ENCODE measurements around the gene ZFP91.

The ZFP91 gene

GRCh38 chr11:58586998-58587397, 8.1 kb downstream of the ZFP91 start:
- no peak for DNase-seq

- no peak for DNase-seq
Observed at GRCh38 chr11:58591659-58592058, 12.8 kb downstream of the ZFP91 start.

DNA sequence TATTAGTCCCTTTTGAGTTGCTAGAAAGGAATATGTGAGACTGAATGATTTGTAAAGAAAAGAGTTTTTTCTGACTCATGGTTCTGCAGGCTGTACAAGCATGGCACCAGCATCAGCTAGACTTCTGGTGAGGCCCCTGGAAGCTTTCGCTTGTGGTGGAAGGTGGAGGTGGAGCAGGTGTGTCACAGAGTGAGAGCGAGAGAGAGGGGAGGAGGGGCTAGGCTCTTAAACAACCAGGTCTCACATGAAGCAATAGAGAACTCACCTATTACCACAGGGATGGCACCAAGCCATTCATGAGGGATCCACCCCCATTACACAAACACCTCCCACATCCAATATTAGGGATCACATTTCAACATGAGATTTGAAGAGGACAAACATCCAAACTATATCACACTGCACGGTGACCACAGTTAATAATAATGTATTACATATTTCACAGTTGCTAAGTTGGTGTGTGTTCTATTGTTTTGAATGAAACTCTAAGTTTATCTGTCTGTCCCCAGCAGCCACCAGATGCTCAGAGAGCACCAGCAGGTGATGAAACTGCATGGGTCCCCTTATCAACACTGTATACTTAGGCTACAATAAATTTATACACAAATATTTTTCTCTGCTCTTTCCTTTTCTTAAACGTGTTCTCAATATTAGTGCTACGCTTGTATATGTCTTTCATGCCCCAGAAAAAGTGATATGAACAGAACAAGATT, 14.1 kb downstream of the ZFP91 start:
- no peak for DNase-seq

DNA sequence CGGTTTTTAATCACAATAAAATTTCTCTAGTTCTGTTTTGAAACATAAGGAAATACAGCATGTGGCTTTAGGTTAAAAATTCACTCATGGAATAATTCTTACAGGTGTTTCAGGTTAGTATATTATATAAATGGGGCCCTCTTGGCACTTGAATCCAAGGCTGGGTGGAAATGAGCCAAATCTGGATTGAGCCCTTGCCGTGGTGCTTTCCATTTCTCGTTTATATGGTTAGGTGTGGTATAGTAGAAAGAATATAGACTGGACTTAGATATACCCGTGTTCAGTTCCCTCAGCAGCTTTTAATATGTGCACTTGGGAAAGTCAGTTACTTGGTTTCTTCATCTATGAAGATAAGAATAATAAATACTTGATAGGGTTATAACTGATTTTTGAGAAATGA, 16.0 kb downstream of the ZFP91 start:
- DNase-seq: no peak

- DNase-seq: no peak
Observed at GRCh38 chr11:58596621-58597020, 17.8 kb downstream of the ZFP91 start.

DNA sequence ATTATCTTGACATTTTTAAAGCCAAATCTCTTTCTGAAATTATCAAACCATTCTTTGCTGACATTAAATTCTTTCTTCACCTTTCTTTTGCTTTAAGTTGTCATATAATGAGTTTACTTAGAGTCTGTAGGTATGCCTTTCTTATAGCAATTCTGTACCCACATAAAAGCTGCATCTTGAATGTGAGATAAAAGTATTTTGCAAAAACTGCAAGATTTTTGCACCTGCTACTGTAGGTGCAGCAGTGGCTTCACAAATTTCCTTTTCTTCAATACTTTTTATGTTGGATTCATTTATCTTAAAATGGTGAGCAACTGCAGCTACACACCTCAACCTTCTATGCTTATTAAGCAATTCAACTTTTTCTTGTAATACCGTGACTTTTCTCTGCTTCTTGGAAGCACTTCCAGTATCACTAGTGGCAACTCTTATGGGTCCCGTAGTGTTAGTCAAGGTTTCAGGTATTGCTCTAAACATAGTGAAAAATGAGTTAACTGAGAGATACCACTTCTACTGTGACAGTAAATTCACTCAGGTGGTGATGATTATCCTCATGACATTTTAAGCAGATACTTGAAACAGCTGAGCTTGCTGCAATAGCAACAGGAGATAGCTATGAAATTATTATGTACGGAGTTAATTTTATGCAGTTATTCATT, 18.8 kb downstream of the ZFP91 start:
- DNase-seq: no peak

DNA sequence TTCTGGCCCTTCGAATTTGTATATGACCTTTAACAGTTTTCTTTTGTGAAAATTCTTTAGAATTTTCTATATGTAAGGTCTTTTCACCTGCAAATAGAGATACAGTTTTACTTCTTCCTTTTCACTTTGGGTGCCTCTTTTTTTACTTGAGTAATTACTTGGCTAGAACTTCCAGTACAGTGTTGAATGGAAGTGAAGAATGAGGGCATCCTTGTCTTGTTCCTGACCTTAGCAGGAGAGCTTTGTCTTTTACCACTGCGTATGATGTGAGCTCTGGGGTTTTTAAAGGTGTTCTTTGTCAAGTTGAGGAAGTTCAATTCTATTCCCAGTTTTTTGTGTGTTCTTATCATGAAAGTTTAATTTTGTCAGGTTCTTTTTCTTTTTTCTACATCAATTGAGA, 21.6 kb downstream of the ZFP91 start:
- DNase-seq: no peak

DNA sequence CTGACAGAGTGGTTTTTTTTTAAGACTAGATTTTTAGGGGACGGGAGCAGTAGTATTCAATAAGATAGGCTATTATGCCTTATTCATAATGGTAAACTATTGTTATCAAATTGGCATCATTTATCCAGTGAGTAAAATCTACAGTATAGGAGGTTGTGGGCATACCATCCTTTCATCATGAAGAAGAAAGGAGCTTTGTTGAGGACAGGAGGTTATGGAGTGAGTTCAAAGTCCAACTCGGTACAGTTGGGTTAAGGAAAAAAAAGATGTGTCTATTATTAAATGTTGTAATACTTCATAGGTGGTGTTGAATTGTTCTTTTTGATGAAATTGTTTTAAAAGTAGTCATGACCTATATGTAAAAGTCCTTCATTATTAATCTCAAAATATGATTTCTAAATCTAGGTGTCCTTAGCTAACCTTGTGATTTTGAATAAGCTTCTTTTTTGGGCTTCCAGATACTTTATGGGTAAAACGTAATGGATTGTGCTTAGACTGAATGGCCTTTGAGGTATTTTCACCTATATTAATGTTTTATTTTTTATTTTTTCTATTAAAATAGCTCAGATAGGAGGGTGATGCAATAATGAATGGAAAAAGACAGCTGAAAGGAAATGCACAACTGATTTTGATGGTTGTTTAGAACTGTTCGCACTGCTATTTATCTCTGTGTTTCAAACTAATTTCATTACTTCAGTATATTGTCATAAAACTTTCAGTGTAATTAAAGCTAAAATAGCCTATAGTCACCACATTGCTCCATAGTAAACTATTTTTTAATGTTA, 28.3 kb downstream of the ZFP91 start:
- no peak for DNase-seq

DNA sequence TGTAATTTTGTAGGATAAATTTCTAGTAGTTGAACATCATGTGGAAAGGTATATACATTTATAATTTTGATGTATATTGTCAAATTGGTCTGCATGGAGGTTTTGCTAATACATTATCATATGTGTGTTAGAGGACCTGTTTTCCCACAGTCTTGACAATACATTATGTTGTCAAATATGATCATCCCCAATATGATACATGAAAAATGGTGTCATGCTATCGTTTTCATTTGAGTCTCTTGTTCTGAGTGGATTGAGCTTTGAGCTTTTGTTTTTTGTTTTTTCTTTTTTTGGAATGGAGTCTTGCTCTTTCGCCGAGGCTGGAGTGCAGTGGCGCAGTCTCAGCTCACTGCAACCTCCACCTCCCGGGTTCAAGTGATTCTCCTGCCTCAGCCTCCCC, 29.5 kb downstream of the ZFP91 start:
- no peak for DNase-seq

DNA sequence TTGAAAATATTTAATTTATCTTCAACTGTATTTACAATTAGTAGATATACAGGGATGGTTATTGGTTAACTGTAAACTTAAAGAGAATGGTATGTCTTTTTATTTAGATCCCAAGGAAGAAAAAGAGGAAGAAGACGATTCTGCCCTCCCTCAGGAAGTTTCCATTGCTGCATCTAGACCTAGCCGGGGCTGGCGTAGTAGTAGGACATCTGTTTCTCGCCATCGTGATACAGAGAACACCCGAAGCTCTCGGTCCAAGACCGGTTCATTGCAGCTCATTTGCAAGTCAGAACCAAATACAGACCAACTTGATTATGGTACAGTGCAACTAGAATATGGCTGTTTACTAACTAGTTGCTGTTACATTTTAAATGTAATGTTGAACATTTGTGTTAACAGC, 30.9 kb downstream of the ZFP91 start:
- no peak for DNase-seq

GRCh38 chr11:58613228-58613627, 34.4 kb downstream of the ZFP91 start:
- no peak for DNase-seq

DNA sequence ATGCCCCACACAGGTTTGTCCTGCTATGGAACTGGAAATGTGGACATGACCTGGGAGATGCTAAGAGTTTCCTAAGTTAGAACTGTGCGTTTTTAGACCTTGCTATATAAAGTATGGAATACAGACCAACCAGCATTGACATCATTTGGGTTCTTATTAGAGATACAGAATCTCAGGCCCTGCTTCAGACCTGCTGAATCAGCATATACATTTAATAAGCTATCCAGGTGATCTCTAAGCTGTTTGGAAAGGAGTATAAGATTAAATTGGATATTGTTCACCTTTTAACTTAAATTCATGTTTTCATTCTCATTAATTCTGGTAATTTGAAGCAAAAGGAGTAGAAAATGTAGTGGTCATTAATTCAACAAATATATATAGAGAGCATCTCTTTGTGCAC, 36.7 kb downstream of the ZFP91 start:
- DNase-seq: no peak

DNA sequence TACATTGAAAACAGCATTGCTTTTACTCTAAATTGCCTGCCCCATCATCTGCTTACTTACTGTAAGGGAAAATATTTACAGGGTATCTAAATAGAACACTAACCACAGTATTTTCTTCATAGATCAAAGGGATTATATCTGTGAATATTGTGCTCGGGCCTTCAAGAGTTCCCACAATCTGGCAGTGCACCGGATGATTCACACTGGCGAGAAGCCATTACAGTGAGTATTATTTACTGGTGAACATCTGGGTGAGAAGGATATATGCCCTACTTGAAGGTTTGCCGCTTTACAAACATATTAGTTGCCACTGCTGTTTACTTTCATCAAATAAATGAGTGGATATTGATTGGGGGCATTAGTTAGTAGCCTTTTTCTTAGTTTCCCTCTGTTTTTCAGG, 37.7 kb downstream of the ZFP91 start:
- no peak for DNase-seq

- no peak for DNase-seq
Observed at GRCh38 chr11:58617976-58618557, 39.2 kb downstream of the ZFP91 start.

- DNase-seq: no peak
Observed at GRCh38 chr11:58621586-58622262, 42.9 kb downstream of the ZFP91 start.

- no peak for DNase-seq
Observed at GRCh38 chr11:58622344-58622743, 43.5 kb downstream of the ZFP91 start, which contains the start of gene CNTF. CNTF (plus strand) TSS chr11:58622665; CDS start chr11:58622753, 88 bp downstream.

DNA sequence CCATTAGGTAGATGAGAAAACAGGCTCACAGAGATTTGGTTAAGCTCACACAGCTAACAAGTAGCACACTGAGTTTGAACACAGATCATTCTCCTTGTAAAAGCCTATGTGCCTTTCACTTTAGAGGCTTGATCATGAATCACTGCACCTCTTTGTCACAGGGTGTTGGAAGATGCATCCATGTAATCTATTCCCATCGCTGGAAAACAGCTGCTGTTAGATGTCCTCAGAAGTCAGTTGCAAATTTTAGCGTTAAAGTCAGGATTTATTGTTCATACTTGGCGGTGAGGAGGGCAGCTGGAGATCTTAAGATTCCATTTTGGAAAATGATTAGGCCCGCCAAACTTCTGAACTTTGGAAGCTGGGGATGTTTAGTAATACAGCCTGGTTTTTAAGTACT, 46.2 kb downstream of the ZFP91 start:
- DNase-seq: no peak

DNA sequence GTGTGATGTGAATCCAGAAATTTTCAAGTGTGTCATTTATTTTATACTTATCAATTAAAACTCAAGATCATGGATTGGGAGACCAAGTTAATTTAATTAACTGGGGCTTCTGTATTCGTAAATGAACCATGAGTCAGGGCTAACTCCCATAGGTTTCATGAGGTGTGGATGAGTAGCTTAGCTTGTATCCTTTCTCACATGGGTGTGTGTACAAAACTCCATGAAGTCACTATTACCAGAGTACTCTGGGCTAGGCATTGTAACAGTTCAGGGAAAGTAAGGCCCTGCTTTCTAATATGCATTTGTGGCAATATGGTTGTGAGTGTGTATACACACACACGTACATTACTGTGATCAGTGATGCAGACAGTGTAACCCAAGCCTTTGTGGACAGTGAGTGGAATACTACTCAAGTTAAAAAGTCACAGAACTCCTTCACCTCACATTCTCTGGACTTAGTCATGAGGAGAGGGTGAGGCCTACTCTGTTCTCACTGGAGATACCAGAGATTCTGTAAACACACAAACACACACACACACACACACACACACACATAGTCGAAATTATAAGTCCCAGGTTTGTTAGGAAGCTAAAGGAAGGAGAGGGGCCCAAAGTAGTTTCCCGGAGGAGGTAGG, 47.1 kb downstream of the ZFP91 start:
- DNase-seq: no peak

DNA sequence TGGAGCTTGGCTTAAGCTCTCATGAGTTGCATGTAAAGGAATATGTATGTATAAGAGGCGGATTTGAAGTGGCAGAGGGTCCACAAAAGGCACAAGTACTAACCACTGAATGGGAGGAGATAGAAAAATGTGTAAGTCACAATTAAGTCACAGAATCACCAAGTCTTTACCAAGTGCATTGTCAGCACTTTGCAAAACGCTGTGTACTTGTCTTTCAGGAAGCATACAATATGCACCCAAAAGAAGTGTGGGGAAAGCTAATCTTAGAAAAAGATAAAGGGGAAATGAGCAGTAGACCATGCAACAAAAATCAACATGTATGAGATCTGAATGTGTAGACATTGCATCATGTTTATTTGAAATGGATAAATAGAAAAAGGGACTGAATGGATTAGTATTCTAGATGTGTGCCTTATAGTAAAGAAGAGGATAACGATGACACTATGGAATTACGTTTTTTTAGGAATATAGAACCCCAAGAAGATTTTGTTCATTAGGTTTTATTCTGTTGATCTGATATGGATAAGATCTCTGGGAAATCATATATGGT, 48.1 kb downstream of the ZFP91 start:
- no peak for DNase-seq

GRCh38 chr11:58628446-58628845, 49.6 kb downstream of the ZFP91 start:
- no peak for DNase-seq

DNA sequence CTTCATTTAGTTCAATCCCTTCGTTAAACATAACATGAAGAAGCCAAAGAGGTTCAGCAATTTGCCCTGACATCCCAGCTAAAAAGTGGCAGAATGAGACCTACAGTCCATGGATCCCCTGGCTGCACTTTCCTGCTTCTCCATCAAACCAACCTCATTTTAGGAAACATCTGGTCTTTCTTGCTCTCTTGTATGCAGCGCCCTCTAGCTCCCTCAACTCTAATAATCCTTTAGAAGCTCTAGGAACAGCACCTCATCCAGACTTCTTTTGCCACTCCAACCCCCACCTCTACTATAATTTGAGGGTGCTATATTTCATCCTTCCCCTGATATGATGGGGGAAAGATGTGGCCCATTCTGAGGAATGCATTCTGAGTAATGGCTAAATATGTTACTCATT, 51.0 kb downstream of the ZFP91 start:
- no peak for DNase-seq

GRCh38 chr11:58631378-58631777, 52.5 kb downstream of the ZFP91 start:
- no peak for DNase-seq
